ENCODE data around the gene DHRS13. TPM values are rescaled to one million over a fixed set of nuclear protein-coding genes. Genes with fewer than 3 reads are reported as not detected.
"Not testable (repeated sequence)": the region's sequence is repeated elsewhere in the genome, so short reads cannot be mapped to it uniquely, and the experiment has no call there.

Gene DHRS13
- total RNA-seq, 1 donor from 2014 or later: 3.1 TPM

GRCh38 chr17:28879886-28880571 is 22.9 kb downstream of the DHRS13 start:
- no peaks in the 10 kb centered on the region for H3K27me3 ChIP-seq (ENCODE audit: low read depth)
- H3K4me3 ChIP-seq: no peak overlapping the region
- no peaks in the 10 kb centered on the region for H3K9me3 ChIP-seq (replicated peaks)
- H3K4me1 ChIP-seq: peaks cover 13% of the 10 kb centered on the region
- no peak for DNase-seq
- TF ChIP-seq CTCF (IDR thresholded peaks at IDR 0.05; ENCODE audit: borderline replicate concordance): no peak
- H3K27ac ChIP-seq (replicated peaks): no peak overlapping the region
- H3K36me3 ChIP-seq: peaks cover 62% of the 10 kb centered on the region
- intact Hi-C loops (cut with micrococcal nuclease): no loop called here

GRCh38 chr17:28878981-28879380 is 23.9 kb downstream of the DHRS13 start:
- H3K27me3 ChIP-seq (ENCODE audit: low read depth): no peaks in the 10 kb centered on the region
- H3K4me3 ChIP-seq: no peak overlapping the region
- TF ChIP-seq CTCF (IDR thresholded peaks at IDR 0.05; ENCODE audit: borderline replicate concordance): no peak
- no peak for DNase-seq
- H3K9me3 ChIP-seq (replicated peaks): no peaks in the 10 kb centered on the region
- intact Hi-C loops (cut with micrococcal nuclease): no loop called here
- peaks cover 53% of the 10 kb centered on the region for H3K36me3 ChIP-seq
- H3K27ac ChIP-seq (replicated peaks): no peak overlapping the region
- H3K4me1 ChIP-seq: peaks cover 7% of the 10 kb centered on the region

- no peak for DNase-seq
- no peak overlapping the region for H3K27ac ChIP-seq (replicated peaks)
- no peak for TF ChIP-seq CTCF (IDR thresholded peaks at IDR 0.05; ENCODE audit: borderline replicate concordance)
- peaks cover 7% of the 10 kb centered on the region for H3K4me1 ChIP-seq
- peaks cover 48% of the 10 kb centered on the region for H3K36me3 ChIP-seq
- no peak overlapping the region for H3K4me3 ChIP-seq
- no peaks in the 10 kb centered on the region for H3K9me3 ChIP-seq (replicated peaks)
- no peaks in the 10 kb centered on the region for H3K27me3 ChIP-seq (ENCODE audit: low read depth)
- intact Hi-C loops (cut with micrococcal nuclease): no loop called here
Observed at GRCh38 chr17:28878158-28878910, 24.5 kb downstream of the DHRS13 start.

- H3K27ac ChIP-seq (replicated peaks); DNase-seq; H3K27me3 ChIP-seq (ENCODE audit: low read depth); H3K4me1 ChIP-seq; H3K9me3 ChIP-seq (replicated peaks); intact Hi-C loops (cut with micrococcal nuclease); H3K4me3 ChIP-seq: not testable (repeated sequence)
- peaks cover 37% of the 10 kb centered on the region for H3K36me3 ChIP-seq
Observed at GRCh38 chr17:28877150-28877711, 25.6 kb downstream of the DHRS13 start.

- H3K9me3 ChIP-seq (replicated peaks): no peaks in the 10 kb centered on the region
- H3K27ac ChIP-seq (replicated peaks): no peak overlapping the region
- no peaks in the 10 kb centered on the region for H3K27me3 ChIP-seq (ENCODE audit: low read depth)
- H3K4me1 ChIP-seq: peaks cover 7% of the 10 kb centered on the region
- intact Hi-C loops (cut with micrococcal nuclease): no loop called here
- H3K36me3 ChIP-seq: peaks cover 24% of the 10 kb centered on the region
- no peak overlapping the region for H3K4me3 ChIP-seq
- no peak for TF ChIP-seq CTCF (IDR thresholded peaks at IDR 0.05; ENCODE audit: borderline replicate concordance)
- DNase-seq: no peak
Observed at GRCh38 chr17:28875848-28876550, 26.9 kb downstream of the DHRS13 start.

Measured in left ventricle myocardium inferior (tissue), 1 donor.